Ovary (tissue), 9 donors: ENCODE data around the gene GNG2. TPM values are rescaled to one million over a fixed set of nuclear protein-coding genes. Genes with fewer than 3 reads are reported as not detected.

Source experiments
- DNase-seq, 5 donors: peaks; one replicate each; pipeline ENCODE4 v3.0.0-alpha.2; 2019 to 2020
- H3K27ac ChIP-seq, 2 donors: fragments of 200-600 bp; one replicate each; pipeline versions ENCODE4 v1.5.1 to v1.8.0; 2019 to 2022
- H3K27me3 ChIP-seq: fragments of 200-600 bp; one replicate; pipeline ENCODE4 v1.8.0; 2022
- H3K36me3 ChIP-seq: fragments of 200-600 bp; sonication (generic); one replicate; pipeline ENCODE4 v1.5.1; 2019
- H3K4me1 ChIP-seq: one replicate; pipeline ENCODE4 v1.8.1; 2013; ENCODE audit warnings: mild to moderate bottlenecking, moderate library complexity; ENCODE audit not compliant: insufficient read depth
- H3K4me3 ChIP-seq: fragments of 200-600 bp; sonication (generic); one replicate; pipeline ENCODE4 v1.5.1; 2017
- H3K9me3 ChIP-seq, 2 donors: fragments of 200-600 bp in 1 of 2; sonication (generic) in 1 of 2; one replicate each; pipeline versions ENCODE4 v1.5.1 to v1.8.1; 2013 to 2019; ENCODE audit warnings: mild to moderate bottlenecking in 1 of 2, moderate library complexity in 1 of 2
- CTCF ChIP-seq, 3 donors: fragments of 450-650 bp in 2 of 3; fragments of 200-600 bp in 1 of 3; IDR thresholded peaks; one replicate each; pipeline versions ENCODE4 v1.5.1 to v1.8.0; 2016 to 2022; ENCODE audit warnings: antibody characterized with exemption in 3 of 3, mild to moderate bottlenecking in 1 of 3
- EP300 ChIP-seq: sonication (generic); formaldehyde crosslinking; IDR thresholded peaks from one replicate; pipeline ENCODE4 v1.6.1; 2017; ENCODE audit warnings: antibody characterized with exemption
- POLR2A ChIP-seq: fragments of 450-650 bp; IDR thresholded peaks from one replicate; pipeline ENCODE4 v1.6.1; 2017; ENCODE audit warnings: antibody characterized with exemption, mild to moderate bottlenecking, moderate library complexity
- WGBS, 3 donors: extraction: QIAGEN DNeasy Blood & Tissue Kit in 1 of 3; methylation state at CpG; one replicate each; pipeline versions ENCODE4 v1.1.5 to v1.1.7; 2013 to 2017; 5-methylcytosine and 5-hydroxymethylcytosine counted together
- intact Hi-C, 4 donors: fragments of 100-400 bp; cut with DNase I; formaldehyde crosslinking; loops; one replicate each; pipeline versions ENCODE4 v1.11.0 to v1.15.1; 2022 to 2023
- polyA plus RNA-seq, 2 donors: library from polyadenylated mRNA; stranded (reverse); fragments of 200-250 nt in 1 of 2; fragments of 350-450 nt in 1 of 2; fragmentation: Illumina TruSeq in 1 of 2; extraction: RNeasy Lipid Tissue Mini Kit (QIAGEN cat#74804) in 1 of 2; gene quantifications; one replicate each; pipeline ENCODE4 v1.2.3, GENCODE V29; 2013 to 2014
- total RNA-seq, 7 donors: library from RNA; depleted of rRNA in 2 of 7; stranded (reverse); fragments of >200 nt in 2 of 7; fragmentation: NEBNext Ultra II Directional in 3 of 7; extraction: Animal tissue kit (Norgen Biotek cat#: 25700) in 3 of 7; gene quantifications; one replicate each; pipeline versions ENCODE4 v1.1.0 to v1.2.4, GENCODE V29; 2016 to 2023
- donor health status: DM: no; HTN: no; CAD: no; lungs with moderate emphysema.
- donor health status: DM: no; HTN: no; CAD: no.
- donor health status: Bipolar disorder and iron deficiency.
- donor health status: DM: yes; HTN: yes; CAD: no.
- donor health status: DM: no; HTN: no; CAD: no.
- donor health status: DM: yes; HTN: yes; CAD: no.

GNG2 gene
- total and polyA plus RNA-seq, 9 donors: 9.4 to 29.4 (median 11.4) TPM

DNA sequence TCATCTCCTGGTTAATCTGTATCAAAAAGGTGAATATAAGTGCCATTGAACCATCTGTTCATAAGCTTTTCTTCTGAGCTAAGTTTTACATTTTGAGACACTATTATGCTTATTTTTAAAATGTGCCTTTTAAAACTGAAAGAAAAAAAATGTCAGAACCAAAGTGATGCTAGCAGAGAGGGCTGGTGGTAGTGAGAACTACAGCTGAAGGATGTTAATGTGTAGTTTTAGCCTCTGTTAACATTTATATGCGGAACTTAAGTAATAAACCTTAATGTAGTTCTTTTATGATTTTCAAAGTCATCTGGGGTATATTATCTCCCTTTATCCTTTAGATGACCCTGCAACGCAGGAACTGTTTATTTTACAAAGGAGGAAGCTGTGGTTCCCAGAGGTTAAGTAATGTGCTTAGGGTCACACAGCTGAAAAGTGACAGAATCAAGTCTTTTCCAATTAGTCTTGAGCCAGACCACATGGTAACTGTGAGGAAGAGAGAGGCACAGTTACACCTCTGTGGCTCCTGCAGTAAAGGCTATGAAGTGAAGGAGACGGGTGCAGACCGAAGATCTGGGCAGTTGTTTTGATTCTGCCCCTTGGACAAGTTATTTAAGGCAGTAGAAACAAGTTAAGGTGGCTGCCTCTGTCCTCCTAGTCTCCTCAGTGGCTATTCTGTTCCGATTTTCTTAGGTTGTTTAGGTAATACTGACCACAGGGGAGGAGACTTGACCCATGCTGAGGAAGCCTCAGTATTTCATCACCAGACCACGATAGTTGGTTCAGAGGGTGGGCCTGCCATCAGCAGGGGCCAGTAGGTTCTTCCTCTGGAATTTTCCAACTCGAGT, 23.9 kb downstream of the GNG2 start:
- DNase-seq: no peak
- no peak for TF ChIP-seq POLR2A
- TF ChIP-seq EP300: no peak
- TF ChIP-seq CTCF (IDR thresholded peaks at IDR 0.05): no peak
- intact Hi-C loops: no loop called here
- H3K36me3 ChIP-seq: no peaks in the 10 kb centered on the region
- H3K9me3 ChIP-seq: no peaks in the 10 kb centered on the region
- H3K4me1 ChIP-seq: peaks cover 2% of the 10 kb centered on the region
- WGBS, 3 donors: 43 to 48% (median 47%) methylated on average over 7 of the region's 7 CpGs
- H3K4me3 ChIP-seq: no peak overlapping the region
- no peak overlapping the region for H3K27ac ChIP-seq
- H3K27me3 ChIP-seq: no peaks in the 10 kb centered on the region

DNA sequence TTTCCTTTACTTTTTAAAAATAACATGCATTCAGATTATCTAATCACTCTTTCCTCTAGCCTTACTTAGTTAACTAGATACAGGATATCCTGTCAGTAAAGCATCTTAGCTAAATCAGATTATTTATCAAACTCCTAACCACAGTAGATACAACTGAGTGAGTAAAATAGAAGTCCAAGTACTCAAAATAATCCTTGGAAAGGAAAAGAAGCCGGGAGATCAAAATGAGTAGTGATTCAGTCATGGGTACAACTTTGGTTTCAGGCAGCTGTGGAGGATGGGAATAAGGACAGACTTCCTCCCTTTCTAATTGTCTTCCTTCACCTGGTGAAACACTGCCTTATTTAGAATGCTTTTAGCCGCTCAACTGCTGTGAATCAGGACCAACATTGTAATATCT, 29.4 kb downstream of the GNG2 start:
- Histone ChIP-seq H3K4me3 (no peak overlapping the region), H3K36me3 (no peaks in the 10 kb centered on the region), H3K27ac (no peak overlapping the region), H3K9me3 (no peaks in the 10 kb centered on the region), H3K4me1 (no peaks in the 10 kb centered on the region), H3K27me3 (no peaks in the 10 kb centered on the region)
- no peak for DNase-seq
- 73 to 88% (median 87%) methylated on average over 2 of the region's 2 CpGs for WGBS, 3 donors
- TF ChIP-seq CTCF (IDR thresholded peaks at IDR 0.05) (no peak), POLR2A (no peak)
- intact Hi-C loops: no loop called here

DNA sequence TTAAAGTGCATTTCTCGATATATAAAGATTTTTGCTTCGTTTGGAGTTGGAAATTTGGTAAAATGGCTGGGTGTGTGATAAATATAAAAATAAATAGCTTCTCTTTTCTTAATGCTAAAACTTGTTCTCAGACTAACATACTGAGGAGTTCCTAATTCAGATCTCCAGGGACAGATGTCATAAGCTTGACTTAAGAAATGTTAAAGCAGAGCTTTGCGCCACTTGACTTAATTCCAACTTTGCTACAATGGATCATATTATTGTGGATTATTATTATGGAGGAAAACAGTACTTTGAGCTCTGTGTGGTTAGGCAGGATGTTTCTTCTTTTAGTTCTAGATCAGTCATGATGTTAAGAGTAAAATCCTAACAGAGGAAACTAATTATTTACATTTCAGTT, 33.8 kb downstream of the GNG2 start:
- Histone ChIP-seq H3K27ac (no peak overlapping the region), H3K27me3 (no peaks in the 10 kb centered on the region), H3K36me3 (no peaks in the 10 kb centered on the region), H3K9me3 (no peaks in the 10 kb centered on the region), H3K4me3 (no peak overlapping the region), H3K4me1 (no peaks in the 10 kb centered on the region)
- DNase-seq: no peak
- intact Hi-C loops: no loop called here
- WGBS, 3 donors: 94 to 96% (median 95%) methylated on average over 3 of the region's 3 CpGs
- TF ChIP-seq CTCF (IDR thresholded peaks at IDR 0.05): no peak
- TF ChIP-seq POLR2A: no peak
- no peak for TF ChIP-seq EP300

DNA sequence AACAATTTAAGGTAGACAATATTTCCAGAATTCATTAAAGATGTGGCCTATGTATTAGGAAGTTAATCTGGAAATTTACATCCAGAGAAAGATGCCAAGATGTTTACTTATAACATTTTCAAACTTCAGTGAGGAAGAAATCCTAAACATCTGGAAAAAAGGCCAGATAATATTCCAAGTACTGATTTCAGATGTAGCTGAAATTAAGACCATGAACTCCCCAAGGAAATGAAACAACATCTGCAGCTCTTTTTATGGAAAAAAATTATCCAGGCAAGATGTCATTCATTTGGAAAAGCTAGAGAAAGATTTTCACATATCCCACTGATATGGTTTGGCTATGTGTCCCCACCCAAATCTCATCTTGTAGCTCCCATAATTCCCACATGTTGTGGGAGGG, 35.0 kb downstream of the GNG2 start:
- no peak overlapping the region for H3K4me3 ChIP-seq
- H3K27ac ChIP-seq: no peak overlapping the region
- DNase-seq: no peak
- no peaks in the 10 kb centered on the region for H3K36me3 ChIP-seq
- no peaks in the 10 kb centered on the region for H3K4me1 ChIP-seq
- H3K27me3 ChIP-seq: no peaks in the 10 kb centered on the region
- intact Hi-C loops: no loop called here
- no peak for TF ChIP-seq CTCF (IDR thresholded peaks at IDR 0.05)
- no peak for TF ChIP-seq EP300
- no peak for TF ChIP-seq POLR2A
- H3K9me3 ChIP-seq: no peaks in the 10 kb centered on the region
